ENCODE data around the gene NUP43.

GRCh38 chr6:149766156-149766769, 19.9 kb upstream of the NUP43 start:
- TF ChIP-seq ATF3 (CRISPR knock-in tag; conservative IDR thresholded peaks at IDR 0.05) = no peak
- no peak for TF ChIP-seq TEAD4 (CRISPR knock-in tag; IDR thresholded peaks at IDR 0.05)
- no peak for TF ChIP-seq CTCF (IDR thresholded peaks at IDR 0.05)
- TF ChIP-seq ZBTB21 (CRISPR knock-in tag; IDR thresholded peaks at IDR 0.05; ENCODE audit: borderline replicate concordance) = no peak
- no peak for TF ChIP-seq AR (CRISPR knock-in tag; IDR thresholded peaks at IDR 0.05)
- TF ChIP-seq PREB (CRISPR knock-in tag; IDR thresholded peaks at IDR 0.05; ENCODE audit: borderline replicate concordance) = no peak
- no peak for TF ChIP-seq ZNF396 (CRISPR knock-in tag; IDR thresholded peaks at IDR 0.05; ENCODE audit: borderline replicate concordance)
- no peak for TF ChIP-seq ETV6 (CRISPR knock-in tag; IDR thresholded peaks at IDR 0.05)
- TF ChIP-seq FOXJ3 (CRISPR knock-in tag; IDR thresholded peaks at IDR 0.05; ENCODE audit: borderline replicate concordance) = no peak
- no peak for TF ChIP-seq ATF6 (CRISPR knock-in tag; IDR thresholded peaks at IDR 0.05)
- no peak for TF ChIP-seq MLX (CRISPR knock-in tag; IDR thresholded peaks at IDR 0.05)
